AG08395 (cell line): ENCODE measurements around the gene NRG3.

Experiments used
- DNase-seq: peaks from one replicate; pipeline ENCODE4 v3.0.0; 2012; ENCODE audit warnings: mixed read lengths, low spot score

NRG3 gene

GRCh38 chr10:82685087-82685486 is 810.1 kb downstream of the NRG3 start:
- no peak for DNase-seq

GRCh38 chr10:82691211-82691610 is 816.2 kb downstream of the NRG3 start:
- no peak for DNase-seq

- DNase-seq: no peak
Observed at GRCh38 chr10:82692458-82692857, 817.5 kb downstream of the NRG3 start.

DNA sequence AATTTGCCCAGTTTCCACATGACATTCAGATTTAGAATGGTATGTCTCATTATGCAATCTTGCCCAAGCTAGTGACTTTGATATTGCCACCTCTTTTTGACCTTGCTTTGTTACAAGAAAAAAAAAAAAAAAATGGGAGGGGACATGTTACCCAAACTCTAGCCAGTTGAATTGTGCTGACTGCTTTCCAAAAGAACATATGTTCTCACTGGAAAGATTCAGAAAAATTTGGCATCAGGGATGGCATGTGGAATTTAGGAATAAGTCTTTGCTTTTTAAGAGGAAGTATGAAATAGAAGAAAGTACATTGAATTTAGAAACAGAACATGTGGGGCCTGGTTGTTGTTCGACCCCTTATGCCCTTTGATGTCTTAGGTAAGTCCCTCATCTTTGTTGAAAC is 846.8 kb downstream of the NRG3 start:
- DNase-seq: no peak

- DNase-seq: no peak
Observed at GRCh38 chr10:82722273-82722672, 847.3 kb downstream of the NRG3 start.

DNA sequence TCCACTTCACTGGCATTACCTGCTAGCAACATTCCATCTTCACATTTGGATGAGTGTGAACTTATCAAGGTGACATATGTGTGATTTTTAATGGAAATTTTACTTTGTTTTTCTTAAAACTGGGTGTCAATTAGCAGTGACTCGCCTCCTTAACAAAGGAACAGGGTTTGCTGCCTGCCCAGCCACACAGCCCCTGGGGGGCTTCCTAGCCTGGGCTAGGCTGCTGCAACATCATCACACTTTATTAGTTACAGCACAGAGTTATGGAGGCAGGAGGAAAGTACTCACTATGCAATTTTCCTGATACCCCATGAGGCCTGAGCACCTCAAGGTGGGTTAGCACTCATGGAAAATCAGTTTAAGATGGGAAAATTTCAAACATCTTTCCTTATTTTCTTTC is 861.3 kb downstream of the NRG3 start:
- DNase-seq: no peak

- DNase-seq: no peak
Observed at GRCh38 chr10:82737549-82737948, 862.6 kb downstream of the NRG3 start.

DNA sequence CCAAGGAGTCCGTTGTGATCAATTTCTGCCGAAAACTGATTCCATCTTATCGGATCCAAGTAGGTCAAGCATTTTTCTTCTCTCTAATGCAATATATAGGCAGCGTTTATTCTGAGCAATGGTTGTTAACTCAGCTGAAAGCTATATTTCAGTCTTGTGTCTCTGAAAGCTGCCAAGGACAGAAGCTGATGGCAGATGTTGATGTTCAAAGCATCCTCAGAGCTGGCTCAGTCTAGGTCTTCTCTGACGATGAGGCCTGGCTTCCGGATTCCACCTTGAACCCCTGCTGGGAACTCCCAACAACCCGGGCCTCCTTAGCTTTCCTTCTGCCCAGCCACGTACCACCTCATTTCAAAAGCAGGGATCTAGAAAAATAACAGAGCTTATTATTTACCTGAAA is 863.6 kb downstream of the NRG3 start:
- DNase-seq: no peak

GRCh38 chr10:82742478-82742877 is 867.5 kb downstream of the NRG3 start:
- DNase-seq: peak; percentile 70

GRCh38 chr10:82742898-82743297 is 867.9 kb downstream of the NRG3 start:
- no peak for DNase-seq

DNA sequence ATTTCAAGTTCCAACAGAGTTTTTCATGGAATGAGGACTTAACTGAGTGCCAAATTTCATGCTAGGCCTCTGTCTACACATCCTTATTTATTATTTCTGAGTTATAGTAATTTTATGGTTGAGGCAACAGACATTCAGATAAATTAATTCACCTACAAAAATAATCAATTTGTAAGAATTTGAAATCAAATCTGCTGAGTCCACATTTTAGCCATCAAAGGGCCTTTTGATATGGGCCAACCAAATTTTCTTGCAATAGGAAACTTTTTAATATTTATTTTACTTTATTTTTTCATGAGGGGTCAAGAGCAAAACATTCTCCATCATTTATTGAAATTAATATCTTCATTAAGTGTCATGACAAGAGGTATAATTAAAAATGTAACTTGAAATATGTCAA is 875.5 kb downstream of the NRG3 start:
- DNase-seq: no peak

GRCh38 chr10:82757397-82757796 is 882.4 kb downstream of the NRG3 start:
- no peak for DNase-seq

DNA sequence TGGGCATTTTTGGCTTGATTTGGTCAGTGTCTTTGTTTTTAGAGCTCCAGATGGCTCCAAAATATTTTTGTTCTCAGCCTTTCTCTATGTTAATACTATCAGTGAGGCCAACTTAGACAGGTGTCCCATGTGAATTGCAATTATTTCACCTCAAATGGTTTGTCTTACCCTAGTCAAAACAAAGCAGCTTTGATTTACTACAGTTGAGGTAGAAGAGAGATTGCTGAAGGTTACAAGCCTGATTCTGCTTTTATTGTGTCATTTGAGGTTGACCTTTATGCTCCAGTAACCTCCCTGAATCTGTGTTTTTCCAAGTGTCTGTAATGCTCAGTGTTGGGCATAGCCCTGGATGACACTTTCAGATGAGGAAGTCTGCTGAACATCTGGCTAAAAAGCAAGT is 882.9 kb downstream of the NRG3 start:
- DNase-seq: no peak

DNA sequence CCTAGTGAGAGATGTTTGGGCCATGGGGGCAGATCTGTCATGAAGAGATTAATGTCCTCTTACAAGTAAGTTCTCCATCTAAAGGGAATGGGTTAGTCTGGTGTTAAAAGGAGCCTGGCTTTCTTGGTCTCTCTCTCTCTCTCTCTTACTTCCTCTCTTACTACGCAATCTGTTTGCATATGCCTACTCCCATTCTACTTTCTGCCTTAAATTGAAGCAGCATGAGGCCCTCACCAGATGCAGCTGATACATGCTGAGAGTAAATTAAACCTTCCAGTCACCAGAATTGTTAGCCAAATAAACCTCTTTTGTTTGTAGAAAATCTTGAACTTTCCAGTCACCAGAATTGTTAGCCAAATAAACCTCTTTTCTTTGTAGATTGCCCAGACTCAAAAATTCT is 884.1 kb downstream of the NRG3 start:
- DNase-seq: no peak

DNA sequence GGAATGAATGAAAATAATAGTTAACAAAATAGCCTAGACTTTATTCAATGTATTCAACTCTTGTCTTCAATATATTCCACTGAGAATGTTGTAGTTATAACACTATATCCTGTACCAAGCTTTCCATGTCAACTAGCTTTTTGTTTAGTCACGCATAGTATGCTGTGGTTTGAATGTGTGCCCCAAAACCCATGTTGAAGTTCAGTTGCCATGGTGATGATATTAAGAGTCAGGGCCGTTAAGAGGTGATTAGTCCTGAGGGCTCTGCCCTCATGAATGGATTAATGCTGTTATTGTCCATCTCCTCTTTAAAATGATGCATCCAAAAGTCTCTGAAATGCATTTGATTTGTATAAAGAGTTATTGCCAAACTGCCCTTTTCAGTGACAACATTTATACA is 887.6 kb downstream of the NRG3 start:
- no peak for DNase-seq

DNA sequence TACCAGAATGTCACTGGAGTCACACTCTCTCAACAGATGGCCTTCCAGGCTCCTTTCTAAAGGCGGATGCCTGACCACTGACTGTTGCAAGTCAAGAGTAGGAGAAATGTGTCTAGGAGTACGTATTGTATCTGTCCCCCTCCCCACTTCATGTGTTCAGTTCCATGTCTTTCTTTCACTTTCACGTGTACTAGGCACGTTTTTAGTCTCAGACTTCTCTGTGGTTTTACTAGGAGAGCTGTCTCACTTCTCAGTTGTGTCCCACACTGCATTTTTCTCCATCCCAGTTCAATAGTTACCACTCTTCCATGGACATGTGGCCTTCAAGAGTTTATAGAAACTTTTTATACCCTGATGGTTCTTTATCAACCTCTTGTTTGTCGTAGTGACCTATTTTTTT is 893.0 kb downstream of the NRG3 start:
- no peak for DNase-seq

DNA sequence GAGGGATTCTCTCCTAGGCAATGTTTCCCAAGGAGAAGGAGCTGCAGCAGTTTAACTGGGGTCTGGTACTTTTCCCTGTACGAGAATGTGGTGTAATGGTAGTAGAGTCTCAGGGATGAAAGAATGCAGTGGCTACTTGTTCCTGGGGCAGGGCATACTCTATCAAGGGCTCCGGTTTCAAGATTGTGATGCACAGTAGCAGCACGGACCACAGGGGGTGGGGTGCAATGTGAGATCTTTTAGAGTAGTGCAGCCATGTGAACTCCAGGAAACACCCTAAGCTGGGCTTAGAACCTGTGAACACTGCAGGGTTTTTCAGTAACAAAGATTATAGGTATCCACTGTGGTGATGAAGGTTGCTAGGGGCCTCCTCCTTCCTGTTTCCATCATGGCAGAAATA is 903.9 kb downstream of the NRG3 start:
- DNase-seq: no peak

DNA sequence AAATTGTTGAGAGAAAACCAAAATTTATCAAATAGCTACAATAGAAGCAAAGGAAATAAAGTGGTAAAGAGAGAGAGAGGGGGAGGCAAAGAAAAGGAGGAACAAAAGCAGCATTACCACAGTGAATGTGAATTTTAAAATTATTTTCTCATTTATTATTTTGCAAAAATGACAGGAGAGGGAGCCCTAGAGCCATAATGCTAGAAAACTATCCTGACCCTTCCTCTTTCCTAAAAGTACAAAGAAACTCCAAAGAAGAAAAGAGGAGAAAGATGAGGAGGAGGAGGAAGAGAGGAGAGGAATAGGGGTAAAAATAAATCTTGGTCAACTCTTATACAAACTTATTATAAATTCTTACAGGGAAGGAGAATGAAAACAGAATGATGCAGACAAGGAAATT is 921.5 kb downstream of the NRG3 start:
- DNase-seq: peak; percentile 14

DNA sequence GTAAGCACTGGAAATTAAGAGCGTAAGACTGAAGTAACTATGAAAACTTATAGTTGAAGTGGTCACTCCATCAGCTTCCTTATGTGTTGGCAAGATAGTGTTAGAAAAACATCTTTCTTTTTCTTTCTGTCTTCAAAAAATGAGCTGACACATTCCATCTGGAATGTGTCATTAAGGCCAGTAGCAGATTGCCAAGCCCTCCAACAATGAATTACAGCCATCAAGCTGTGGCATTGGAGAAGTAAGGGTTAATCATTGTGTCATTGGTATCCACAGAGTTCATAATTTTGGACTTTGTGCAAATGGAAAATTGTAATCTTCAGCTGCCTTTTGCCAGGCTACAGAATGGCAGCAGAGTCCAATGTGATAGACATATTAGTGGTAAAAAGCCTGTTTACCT is 926.3 kb downstream of the NRG3 start:
- DNase-seq: no peak

- DNase-seq: peak; percentile 47
Observed at GRCh38 chr10:82811621-82812020, 936.6 kb downstream of the NRG3 start.

- peak; percentile 26 for DNase-seq
Observed at GRCh38 chr10:82813856-82814255, 938.9 kb downstream of the NRG3 start.

DNA sequence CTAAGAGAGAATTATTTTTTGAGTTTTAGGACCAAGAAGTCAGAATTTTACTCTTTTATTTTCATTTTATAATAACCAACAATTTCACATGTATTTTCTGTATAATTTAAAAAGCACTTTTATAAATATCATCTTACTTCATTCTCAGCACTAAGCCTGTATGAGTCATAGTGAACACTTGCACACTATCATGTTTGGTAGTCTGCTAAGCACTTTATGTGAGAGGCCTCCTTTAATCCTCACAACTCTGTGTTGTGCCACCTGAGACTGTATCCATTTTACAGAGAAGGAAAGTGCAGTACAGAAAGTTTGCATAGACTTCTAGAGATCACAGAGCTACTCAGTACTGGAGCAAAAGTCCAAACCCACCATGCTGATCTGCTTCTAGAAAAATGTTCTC is 939.6 kb downstream of the NRG3 start:
- DNase-seq: peak; percentile 4

DNA sequence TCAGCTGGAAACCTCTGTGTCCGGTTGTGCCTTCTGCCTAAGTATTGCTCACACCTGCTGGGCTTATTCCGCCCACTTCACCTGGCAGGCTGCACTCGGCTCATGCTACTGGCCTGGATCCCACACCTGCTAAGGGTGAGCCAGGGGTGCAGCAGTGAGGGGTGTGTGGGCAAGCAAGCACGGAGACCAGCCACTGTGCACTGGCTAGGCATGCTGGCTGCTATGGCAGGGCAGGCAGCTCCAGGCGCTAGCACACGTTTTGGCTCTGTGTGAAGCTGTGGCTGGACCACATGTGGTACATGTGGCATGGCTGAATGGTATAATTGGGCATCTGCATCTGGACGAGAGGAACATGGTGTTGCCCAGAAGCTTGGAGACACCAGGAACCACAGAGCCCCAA is 940.7 kb downstream of the NRG3 start:
- no peak for DNase-seq

GRCh38 chr10:82817676-82818422 is 942.9 kb downstream of the NRG3 start:
- no peak for DNase-seq

DNA sequence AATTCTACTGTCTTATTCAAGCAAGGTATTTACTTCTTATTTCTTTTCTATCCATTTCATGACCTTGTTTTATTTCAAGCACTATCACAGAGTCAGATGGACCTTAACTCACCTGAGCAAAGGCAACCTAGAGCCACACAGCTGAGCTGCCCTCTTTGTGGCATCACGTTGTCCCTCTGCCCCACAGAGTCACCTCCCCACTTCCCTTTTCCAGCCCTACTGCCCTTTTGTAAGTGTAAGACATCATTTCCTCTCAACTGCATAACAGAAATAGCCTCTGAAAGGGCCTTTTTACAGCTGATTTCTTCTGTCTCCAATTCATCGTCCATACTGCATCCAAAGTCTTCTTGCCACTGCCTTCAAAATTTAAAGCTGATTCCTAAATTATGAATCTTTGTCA is 946.0 kb downstream of the NRG3 start:
- no peak for DNase-seq
